ENCODE results near the gene GNPTAB. TPM values are rescaled to one million over a fixed set of nuclear protein-coding genes. Genes with fewer than 3 reads are reported as not detected.

The GNPTAB gene
- total and polyA plus RNA-seq, 2 of the 8 experiments (the other 6 are each of a cell fraction or from before 2014, with no cell fraction given) = 21.5 to 51.3 TPM

DNA sequence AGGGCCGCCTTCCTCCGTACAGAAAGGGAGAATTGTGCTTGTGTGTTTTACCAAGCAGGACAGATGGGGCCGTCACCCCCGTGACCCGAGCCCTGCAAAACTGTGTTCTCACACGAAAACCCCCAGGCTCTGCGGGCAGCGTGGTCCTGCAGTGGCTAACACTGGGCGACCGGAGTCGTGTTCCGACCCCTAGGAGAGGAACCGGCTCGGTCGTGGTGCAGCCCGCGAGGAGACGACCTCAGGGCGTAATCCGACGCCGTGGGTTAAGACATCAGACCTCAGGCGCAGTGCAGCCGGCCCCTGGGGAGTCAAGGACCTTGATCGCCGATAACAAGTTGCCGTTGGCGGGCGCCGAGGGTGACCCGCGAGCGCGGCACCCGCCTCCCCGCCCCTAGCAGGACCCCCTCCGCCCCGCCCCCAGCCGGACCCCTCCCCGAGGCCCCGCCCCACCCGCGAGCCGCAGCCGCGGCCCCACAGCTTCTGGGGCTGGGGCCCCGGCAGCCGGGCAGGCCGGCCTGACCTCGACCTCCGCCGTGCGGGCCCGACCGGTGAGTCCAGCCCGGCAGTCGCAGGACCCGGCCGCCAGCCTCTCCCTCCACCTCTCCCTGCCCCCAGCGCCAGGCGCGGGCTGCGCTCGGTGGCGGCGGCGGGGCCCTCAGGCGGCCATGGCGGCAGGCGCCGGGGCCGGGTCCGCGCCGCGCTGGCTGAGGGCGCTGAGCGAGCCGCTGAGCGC is 133.4 kb downstream of the GNPTAB start, which contains the start of gene CHPT1 (continued):
- TF ChIP-seq ASH2L (IDR thresholded peaks at IDR 0.05; ENCODE audit: low read length) (peak; percentile 21), POU5F1 (IDR thresholded peaks at IDR 0.05; ENCODE audit: low read depth, low read length) (no peak), TAF7 (optimal IDR thresholded peaks at IDR 0.05; ENCODE audit: borderline replicate concordance, low read depth, low read length) (peak; percentile 58), FOSL1 (IDR thresholded peaks at IDR 0.05; ENCODE audit: insufficient read depth, low read depth, low read length) (no peak), NRF1 (IDR thresholded peaks at IDR 0.05; ENCODE audit: low read depth, low read length) (no peak), NANOG (IDR thresholded peaks at IDR 0.05; ENCODE audit: insufficient read depth, low read depth, low read length, poor library complexity, severe bottlenecking) (no peak), SP2 (IDR thresholded peaks at IDR 0.05; ENCODE audit: low read length) (no peak), SAP30 (IDR thresholded peaks at IDR 0.05; ENCODE audit: insufficient read depth, insufficient replicate concordance, low read length) (no peak), SIRT6 (IDR thresholded peaks at IDR 0.05; ENCODE audit: low read length) (no peak), JUND (IDR thresholded peaks at IDR 0.05; ENCODE audit: low read length) (no peak), CHD2 (IDR thresholded peaks at IDR 0.05; ENCODE audit: low read length) (no peak), PHF8 (conservative IDR thresholded peaks at IDR 0.05; ENCODE audit: low read depth, low read length) (peak; percentile 79), GABPA (IDR thresholded peaks at IDR 0.05; ENCODE audit: borderline replicate concordance, insufficient read depth, low read length) (no peak), KDM1A (IDR thresholded peaks at IDR 0.05; ENCODE audit: borderline replicate concordance, low read length) (no peak), CHD1 (IDR thresholded peaks at IDR 0.05; ENCODE audit: low read depth, low read length) (no peak), POLR2A (IDR thresholded peaks at IDR 0.05; ENCODE audit: control extremely low read depth in 1 of 2, low read depth in 2 of 2, low read length in 2 of 2) (peak in 1 of 2 experiments; percentile 47; a peak in 1 of 3 replicates), SIN3A (conservative IDR thresholded peaks at IDR 0.05 in 1 of 2, IDR thresholded peaks at IDR 0.05 in 1 of 2; ENCODE audit: low read depth in 1 of 2, low read length in 2 of 2) (no peak), CBX8 (IDR thresholded peaks at IDR 0.05; ENCODE audit: borderline replicate concordance, low read depth, low read length) (no peak), TAF1 (IDR thresholded peaks at IDR 0.05; ENCODE audit: low read depth, low read length) (peak; percentile 65; the same call in 1 of the 2 replicates), EZH2 (IDR thresholded peaks at IDR 0.05; ENCODE audit: low read depth, low read length, severe bottlenecking) (peak; percentile 4)
- TF ChIP-seq, protein P1, sequence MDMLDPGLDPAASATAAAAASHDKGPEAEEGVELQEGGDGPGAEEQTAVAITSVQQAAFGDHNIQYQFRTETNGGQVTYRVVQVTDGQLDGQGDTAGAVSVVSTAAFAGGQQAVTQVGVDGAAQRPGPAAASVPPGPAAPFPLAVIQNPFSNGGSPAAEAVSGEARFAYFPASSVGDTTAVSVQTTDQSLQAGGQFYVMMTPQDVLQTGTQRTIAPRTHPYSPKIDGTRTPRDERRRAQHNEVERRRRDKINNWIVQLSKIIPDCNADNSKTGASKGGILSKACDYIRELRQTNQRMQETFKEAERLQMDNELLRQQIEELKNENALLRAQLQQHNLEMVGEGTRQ (IDR thresholded peaks at IDR 0.05; ENCODE audit: low read length) = no peak
- TF ChIP-seq, protein P2, sequence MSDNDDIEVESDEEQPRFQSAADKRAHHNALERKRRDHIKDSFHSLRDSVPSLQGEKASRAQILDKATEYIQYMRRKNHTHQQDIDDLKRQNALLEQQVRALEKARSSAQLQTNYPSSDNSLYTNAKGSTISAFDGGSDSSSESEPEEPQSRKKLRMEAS (IDR thresholded peaks at IDR 0.05) = peak; percentile 22; the same call in 1 of the 2 replicates
- TF ChIP-seq, protein P3, sequence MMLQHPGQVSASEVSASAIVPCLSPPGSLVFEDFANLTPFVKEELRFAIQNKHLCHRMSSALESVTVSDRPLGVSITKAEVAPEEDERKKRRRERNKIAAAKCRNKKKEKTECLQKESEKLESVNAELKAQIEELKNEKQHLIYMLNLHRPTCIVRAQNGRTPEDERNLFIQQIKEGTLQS (IDR thresholded peaks at IDR 0.05; ENCODE audit: insufficient read depth, low read depth, low read length) = no peak
